HG02970 (cell line): ENCODE results near the gene ZNF267.
"Not testable (repeated sequence)": the region's sequence is repeated elsewhere in the genome, so short reads cannot be mapped to it uniquely, and the experiment has no call there.

Experiments
- ATAC-seq: cut with Tn5 transposase; IDR thresholded peaks from one replicate; pipeline ENCODE4 v1.9.1; 2021; ENCODE audit warnings: mild to moderate bottlenecking, moderate library complexity, moderate number of reproducible peaks; ENCODE audit not compliant: unreplicated experiment, low FRiP score

Gene ZNF267

DNA sequence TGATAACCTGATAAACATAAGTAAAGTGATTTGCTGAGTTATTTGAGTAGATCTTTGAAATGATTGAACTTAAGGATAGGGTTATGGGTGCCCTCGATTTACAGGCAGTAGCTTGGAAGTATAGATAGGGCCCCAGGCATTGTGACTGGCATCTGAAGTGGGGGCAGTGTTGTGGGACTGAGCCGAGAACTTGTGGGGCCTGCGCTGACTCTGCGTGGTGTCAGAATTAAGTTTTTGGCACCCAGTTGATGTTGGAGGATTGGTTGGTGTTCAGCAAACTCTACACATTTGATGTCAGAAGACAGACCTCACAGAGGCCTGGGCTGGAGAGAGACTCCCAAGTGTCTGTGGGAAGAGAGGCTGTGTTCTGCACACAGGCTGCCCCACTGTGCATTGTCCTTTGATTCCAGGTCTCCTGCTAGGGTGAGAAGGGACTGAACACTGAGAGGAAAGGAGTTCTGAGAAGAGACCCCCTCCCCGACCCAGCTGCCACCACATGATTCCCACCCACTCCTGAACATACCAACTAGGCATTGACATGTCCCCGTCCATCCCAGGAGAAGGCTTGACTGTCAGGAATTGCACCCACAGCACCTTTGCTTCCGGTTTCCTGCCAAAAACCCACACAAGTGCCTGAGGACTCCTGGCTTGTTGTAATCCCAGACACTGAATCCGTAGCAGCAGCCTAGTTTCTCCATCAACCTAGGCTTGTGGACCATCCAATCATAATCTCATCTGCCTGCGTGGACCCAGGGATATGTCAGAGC lies 4.5 kb downstream of the ZNF267 start:
- no peak for ATAC-seq

DNA sequence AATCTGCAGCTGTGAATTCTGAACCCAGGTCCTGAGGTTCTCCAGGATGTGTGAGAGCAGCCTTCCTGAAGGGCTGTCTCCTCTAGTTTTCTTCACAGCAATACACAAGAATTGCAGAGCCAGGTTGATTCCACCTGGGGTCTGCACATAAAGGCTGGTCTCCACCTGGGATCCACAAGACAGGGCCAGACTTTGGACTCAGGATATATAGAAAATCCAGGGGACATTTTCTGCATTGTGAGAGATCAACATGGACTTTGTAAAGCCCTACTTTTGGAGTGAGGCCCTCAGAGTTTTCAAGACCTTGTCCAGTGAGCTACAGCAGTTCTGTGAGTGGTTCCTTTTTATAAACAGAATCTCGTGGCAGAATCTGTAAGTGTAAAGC lies 6.3 kb downstream of the ZNF267 start:
- ATAC-seq = no peak

DNA sequence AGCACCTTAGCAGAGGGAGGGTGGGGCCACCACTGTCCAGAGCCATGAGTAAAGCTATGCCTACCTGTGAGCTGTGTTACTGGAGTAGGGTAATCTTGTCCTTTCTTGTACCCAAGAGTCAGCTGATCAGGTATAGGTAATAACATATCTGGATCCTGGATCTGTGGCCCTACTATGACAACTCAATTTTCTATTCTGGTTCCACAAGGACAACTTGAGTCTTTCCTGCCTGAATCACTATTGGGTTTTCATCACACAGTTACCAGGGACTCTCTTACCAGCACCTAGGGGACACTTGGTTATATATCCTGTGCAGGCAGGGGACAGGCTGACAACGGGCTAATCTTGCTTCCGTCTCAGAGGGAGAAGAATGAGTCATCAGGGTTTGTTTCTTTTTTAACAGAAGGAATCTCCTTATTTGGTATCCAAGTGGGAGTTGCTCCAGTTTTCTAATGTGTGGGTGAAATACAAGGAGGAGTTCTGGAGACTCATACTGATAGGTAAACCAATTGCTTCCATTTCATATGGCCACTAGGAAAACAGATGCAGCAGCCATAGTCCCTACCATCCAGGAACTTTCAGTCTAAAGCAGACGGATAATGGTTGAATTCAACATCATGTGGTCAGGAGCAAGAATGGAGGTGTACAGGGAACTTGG lies 6.8 kb downstream of the ZNF267 start:
- no peak for ATAC-seq

DNA sequence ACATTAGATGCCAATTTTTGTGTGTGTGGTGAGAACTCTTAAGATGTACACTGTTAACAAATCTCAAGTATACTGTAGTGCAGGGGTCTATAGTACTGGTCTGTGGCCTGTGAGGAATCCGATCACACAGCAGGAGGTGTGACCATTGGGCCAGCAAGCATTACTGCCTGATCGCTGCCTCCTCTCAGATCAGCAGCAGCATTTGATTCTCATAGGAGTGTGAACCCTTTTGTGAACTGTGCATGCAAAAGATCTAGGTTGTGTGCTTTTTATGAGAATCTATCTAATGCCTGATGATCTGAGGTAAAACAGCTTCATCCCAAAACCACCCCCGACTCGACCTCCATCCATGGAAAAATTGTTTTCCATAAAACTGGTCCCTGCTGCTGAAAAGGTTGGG lies 12.6 kb downstream of the ZNF267 start:
- ATAC-seq = no peak

DNA sequence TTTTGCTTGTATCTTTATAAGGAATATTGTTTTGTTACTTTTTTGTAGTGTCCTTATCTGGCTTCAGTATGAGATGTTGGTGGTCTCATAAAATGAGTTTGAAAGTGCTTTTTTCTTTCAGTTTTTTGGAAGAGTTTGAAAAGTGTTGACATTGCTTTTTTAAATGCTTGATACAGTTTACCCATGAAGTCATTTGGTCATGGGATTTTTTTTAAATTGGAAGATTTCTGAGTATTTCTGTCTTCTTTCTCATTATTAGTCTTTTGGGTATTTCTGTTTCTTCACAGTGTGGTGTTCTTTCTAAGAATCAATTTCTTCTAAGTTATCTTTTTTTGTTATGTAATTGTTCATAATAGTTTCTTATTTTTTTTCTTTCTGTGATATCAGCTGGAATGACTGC lies 15.1 kb downstream of the ZNF267 start:
- ATAC-seq = no peak

DNA sequence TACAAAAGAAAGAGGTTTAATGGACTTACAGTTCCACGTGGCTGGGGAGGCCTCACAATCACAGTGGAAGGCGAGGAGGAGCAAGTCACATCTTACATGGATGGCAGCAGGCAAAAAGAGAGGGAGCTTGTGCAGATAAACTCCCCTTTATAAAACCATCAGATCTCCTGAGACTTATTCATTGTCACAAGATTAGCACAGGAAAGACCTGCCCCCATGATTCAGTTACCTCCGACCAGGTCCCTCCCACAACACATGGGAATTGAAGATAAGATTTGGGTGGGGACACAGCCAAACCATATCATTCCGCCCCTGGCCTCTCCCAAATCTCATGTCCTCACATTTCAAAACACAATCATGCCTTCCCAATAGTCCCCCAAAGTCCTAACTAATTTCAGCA lies 18.5 kb downstream of the ZNF267 start:
- not testable (repeated sequence) for ATAC-seq

DNA sequence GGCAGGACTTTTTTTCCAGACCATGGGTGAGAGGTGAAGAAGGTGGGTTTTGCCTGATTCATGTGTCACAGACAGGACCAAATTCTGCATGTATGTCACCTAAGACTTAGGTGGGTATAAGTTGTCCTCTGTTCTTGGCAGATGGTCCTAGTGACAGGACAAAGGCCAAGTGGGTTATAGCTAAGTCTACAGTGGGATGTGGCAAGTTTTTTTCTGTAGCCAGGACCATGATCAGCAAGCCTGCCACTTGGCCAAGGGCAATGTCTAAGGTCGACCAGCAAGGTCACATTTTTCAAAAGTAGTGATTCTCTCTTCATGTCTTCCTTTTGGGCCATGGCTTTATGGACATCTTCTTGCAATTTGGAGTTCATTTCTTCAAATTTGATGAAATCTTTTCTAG lies 20.2 kb downstream of the ZNF267 start:
- no peak for ATAC-seq

DNA sequence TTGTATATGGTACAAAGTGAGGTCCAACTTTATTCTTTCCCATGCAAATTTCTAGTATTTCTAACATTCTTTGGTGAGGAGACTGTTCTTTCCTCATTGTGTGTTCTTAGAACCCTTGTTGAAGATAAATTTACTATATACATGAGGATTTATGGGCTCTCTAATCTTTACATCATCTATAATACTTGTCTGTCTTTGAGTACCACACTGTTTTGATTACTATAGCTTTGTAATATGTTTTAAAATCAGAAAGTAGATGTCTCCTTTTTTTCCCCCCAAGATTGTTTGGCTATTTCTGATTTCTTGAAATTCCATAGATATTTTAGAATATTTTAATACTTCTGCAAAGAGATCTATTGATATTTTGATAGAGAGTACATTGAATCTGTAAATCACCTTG lies 23.7 kb downstream of the ZNF267 start:
- ATAC-seq = no peak

DNA sequence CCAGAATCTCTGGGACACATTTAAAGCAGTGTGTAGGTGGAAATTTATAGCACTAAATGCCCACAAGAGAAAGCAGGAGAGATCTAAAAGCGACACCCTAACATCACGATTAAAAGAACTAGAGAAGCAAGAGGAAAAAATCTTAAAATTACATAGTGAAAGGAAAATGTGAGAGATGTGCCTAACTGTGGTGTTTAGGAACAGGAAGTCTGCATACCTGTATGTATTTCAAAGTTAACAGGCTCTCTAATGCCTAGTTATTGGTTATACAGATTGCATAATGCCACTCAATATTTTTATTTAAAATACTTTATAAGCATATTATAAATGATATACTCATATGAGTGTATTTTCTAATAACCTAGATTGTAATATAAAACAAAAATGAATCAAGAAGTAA lies 25.9 kb downstream of the ZNF267 start:
- no peak for ATAC-seq

DNA sequence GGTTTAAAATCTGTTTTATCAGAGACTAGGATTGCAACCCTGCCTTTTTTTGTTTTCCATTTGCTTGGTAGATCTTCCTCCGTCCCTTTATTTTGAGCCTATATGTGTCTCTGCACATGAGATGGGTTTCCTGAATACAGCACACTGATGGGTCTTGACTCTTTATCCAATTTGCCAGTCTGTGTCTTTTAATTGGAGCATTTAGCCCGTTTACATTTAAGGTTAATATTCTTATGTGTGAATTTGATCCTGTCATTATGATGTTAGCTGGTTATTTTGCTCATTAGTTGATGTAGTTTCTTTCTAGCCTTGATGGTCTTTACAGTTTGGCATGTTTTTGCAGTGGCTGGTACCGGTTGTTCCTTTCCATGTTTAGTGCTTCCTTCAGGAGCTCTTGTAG lies 31.0 kb downstream of the ZNF267 start:
- ATAC-seq = not testable (repeated sequence)

DNA sequence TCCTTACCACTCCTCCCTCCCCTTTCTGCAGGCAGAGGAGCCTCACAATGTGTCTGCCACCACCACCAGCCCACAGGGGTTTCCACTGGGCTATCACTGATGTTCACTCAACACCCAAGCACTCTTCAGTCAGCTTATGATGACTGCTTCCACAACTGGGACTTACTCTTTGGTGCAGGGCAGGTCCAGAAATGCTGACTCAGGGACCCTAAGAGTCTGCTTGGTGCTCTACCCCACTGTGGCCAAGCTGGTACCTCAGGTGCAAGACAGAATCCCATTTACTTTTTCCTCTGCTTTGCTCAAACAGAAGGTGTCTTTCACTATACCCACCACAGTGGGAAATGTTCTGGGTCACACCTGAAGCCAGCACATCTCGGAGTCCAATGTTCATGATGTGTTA lies 40.1 kb downstream of the ZNF267 start:
- ATAC-seq = no peak

DNA sequence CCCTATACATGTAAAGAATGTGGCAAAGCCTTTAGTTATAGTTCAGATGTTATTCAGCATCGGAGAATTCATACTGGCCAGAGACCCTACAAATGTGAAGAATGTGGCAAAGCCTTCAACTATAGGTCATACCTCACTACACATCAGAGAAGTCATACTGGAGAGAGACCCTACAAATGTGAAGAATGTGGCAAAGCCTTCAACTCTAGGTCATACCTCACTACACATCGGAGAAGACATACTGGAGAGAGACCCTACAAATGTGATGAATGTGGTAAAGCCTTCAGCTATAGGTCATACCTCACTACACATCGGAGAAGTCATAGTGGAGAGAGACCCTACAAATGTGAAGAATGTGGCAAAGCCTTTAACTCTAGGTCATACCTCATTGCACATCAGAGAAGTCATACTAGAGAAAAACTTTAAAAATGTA lies 42.5 kb downstream of the ZNF267 start:
- ATAC-seq = no peak

DNA sequence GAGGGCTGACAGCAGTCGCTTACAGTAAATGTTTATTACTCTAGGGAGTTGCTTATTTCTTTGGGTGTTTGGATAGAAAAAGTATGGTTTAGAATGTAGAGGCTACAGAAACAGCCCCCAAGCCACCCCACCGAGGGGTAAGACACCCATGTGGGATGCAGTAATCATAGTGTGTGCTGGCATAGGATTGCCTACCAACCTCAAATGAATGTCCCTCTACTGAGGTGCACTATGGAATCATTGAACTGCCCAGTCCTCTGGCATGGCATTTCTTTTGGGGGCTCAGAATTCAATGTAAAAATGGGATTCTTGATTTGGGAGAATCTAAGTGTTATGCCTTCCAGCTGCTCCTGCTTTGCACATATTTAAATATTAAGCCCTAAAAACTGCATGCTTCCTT lies 46.8 kb downstream of the ZNF267 start:
- no peak for ATAC-seq

DNA sequence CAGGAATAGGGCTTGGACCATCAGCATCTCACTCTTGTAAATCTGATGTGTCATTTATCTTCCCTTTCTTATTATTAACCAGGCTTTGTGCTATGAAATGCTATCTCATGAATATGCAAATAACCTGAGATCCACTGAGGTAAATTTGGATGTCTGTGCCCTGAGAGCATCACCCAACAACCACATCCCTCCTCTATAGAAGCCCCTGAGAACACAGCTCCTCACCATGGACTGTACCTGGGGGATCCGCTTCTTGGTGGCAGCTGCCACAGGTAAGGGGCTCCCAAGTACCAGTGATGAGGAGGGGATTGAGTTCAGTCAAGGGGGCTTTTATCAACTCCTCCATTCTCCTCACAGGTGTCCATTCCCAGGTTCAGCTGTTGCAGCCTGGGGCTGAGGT lies 78.2 kb downstream of the ZNF267 start:
- ATAC-seq = not testable (repeated sequence)

DNA sequence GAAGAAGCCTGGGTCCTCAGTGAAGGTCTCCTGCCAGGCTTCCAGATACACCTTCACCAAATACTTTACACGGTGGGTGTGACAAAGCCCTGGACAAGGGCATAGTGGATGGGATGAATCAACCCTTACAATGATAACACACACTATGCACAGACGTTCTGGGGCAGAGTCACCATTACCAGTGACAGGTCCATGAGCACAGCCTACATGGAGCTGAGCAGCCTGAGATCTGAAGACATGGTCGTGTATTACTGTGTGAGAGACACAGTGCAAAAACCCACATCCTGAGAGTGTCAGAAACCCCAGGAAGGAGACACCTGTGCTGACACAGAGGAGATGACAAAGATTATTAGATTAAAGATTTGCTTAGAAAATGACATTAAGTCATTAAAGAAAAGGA lies 78.6 kb downstream of the ZNF267 start:
- ATAC-seq = not testable (repeated sequence)

DNA sequence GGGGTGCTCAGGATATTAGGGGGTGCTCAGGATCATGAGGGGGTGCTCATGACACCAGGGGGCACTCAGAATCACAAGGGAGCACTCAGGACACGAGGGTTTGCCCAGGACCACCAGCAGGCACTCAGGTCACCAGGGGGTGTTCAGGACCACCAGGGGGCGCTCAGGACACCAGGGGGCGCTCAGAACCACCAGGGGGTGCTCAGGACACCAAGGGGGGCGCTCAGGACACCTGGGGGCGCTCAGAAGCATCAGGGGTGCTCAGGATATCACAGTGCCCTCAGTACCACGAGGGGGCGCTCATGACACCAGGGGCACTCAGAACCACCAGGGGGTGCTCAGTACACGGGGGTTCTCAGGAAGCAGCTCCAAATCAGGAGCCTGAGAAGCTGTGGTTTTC lies 82.6 kb downstream of the ZNF267 start:
- not testable (repeated sequence) for ATAC-seq

DNA sequence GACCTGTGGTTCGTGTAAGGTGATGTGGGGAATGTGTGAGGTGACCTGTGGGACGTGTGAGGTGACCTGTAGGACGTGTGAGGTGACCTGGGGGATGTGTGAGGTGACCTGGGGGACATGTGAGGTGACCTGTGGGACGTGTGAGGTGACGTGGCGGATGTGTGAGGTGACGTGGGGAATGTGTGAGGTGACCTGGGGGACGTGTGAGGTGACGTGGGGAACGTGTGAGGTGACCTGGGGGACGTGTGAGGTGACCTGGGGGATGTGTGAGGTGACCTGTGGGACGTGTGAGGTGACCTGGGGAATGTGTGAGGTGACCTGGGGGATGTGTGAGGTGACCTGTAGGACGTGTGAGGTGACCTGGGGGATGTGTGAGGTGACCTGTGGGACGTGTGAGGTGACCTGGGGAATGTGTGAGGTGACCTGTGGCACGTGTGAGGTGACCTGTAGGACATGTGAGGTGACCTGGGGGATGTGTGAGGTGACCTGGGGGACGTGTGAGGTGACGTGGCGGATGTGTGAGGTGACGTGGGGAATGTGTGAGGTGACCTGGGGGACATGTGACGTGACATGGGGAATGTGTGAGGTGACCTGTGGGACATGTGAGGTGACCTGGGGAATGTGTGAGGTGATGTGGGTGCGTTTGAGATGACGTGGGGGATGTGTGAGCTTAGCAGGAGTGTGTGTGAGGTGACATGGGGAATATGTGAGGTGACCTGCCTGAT lies 86.7 kb downstream of the ZNF267 start:
- ATAC-seq = not testable (repeated sequence)
